GM12872 (cell line): ENCODE results near the gene NPAS1.

Experiments
- CTCF ChIP-seq: IDR thresholded peaks from 3 replicates; pipeline ENCODE4 v1.5.1; 2011; ENCODE audit warnings: low read depth, mild to moderate bottlenecking, low read length, moderate library complexity; ENCODE audit not compliant: insufficient read depth

The NPAS1 gene

DNA sequence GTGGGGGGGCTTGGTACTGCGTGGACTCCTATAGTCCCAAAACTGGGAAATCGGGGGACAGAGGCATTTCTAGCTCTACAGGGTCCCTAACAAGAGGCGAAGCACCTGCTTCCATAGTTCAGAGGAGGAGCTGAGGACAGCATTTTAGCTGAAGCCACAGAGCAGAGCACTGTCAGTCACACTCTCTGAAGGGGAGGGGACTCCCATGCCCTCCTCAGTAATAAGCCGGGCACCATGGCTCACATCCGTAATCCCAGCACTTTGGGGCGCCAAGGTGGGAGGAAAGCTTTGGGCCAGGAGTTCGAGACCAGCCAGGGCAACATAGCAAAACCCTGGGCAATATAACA lies 3.8 kb downstream of the NPAS1 start:
- no peak for TF ChIP-seq CTCF

DNA sequence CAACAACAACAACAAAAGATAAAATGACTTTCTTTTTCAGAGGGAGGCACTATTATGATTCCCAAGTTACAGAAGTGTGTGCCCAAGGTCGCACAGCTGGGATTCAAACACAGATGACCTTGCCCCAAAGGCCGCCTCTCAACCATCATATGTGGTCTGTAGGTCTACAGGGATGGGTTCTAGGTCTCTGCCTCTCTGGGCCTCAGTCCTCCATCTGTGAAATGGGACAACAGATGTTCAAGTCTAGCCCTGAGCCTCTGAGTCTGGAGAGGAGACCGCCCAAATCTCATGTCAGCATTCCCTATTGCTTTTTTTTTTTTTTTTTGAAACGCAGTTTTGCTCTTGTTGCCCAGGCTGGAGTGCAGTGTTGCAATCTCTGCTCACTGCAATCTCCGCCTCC lies 4.9 kb downstream of the NPAS1 start:
- no peak for TF ChIP-seq CTCF

DNA sequence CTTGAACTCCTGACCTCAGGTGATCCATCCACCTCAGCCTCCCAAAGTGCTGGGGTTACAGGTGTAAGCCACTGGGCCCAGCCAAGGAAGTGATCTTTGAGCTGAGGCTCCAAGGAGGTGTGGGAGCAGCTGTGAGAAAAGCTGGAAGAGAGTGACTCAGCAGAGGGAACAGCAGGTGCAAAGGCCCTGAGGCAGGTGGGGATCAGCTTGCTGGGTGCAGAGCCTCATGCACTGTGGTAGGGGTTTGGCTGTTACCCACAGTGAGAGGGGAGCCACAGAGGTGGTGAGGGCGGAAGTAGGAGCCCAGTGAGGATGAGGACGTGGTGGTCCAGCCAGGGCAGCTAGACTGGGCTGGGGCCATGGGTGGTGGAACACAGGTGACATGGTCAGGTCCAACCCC lies 6.5 kb downstream of the NPAS1 start:
- TF ChIP-seq CTCF = no peak

DNA sequence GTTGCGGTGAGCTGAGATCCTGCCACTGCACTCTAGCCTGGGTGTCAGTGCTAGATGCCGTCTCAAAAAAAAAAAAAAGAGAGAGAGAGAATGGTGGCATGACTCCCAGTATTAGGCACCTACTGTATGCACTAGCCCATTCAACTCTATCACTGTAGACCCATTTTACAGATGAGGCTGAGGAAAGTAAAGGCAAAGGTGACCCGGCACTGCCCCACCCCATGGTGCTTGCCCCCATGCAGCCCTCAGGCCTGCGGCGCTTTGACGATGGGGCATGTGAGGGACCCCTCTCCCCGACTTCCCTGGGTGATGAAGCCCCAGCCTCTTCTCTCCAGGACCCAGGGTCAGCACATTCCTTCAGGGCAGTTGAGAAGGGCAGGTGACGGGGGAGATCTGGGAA lies 7.3 kb downstream of the NPAS1 start:
- TF ChIP-seq CTCF = no peak

- no peak for TF ChIP-seq CTCF
Measured at GRCh38 chr19:47027586-47028088, 8.0 kb downstream of the NPAS1 start.

- no peak for TF ChIP-seq CTCF
Measured at GRCh38 chr19:47028195-47028601, 8.6 kb downstream of the NPAS1 start.

DNA sequence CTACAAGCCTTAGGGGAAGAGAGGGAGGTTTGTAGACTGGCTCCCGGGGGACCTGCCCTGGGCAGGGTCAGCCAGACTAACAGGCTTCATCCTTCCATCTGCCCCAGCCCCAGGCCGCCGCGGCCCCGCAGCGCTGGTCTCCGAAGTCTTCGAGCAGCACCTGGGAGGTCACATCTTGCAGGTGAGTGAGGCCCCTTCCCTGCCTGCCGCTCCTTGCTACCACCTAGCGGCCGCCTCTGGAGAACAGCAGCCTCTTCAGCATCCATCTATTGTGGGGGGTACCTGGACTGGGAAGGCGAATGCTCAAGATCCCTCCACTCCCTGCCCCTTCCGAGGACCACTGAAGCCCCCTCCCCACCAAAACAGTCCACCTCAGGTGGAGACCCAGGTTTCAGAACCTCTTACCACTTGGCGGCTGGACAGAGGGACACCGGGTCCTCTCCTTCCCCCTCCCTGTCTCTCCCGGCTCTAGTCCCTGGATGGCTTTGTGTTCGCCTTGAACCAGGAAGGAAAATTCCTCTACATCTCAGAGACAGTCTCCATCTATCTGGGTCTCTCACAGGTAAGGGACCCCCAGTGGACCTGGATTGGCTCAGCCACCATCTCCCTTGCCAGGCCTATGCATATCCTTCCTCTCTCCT lies 12.7 kb downstream of the NPAS1 start:
- peak; percentile 96 for TF ChIP-seq CTCF
